GM23248 (cell line): ENCODE results near the gene MEF2B. TPM values are rescaled to one million over a fixed set of nuclear protein-coding genes. Genes with fewer than 3 reads are reported as not detected.

Experiments
- DNase-seq: peaks from one replicate; pipeline ENCODE4 v3.0.0-alpha.2; 2015
- H2AFZ ChIP-seq: fragments of 200-600 bp; sonication (generic); 2 replicates; pipeline ENCODE4 v1.6.1; 2016; ENCODE audit warnings: antibody characterized with exemption
- H3F3A ChIP-seq: fragments of 200-600 bp; sonication (generic); 2 replicates; pipeline ENCODE4 v1.6.1; 2016; ENCODE audit warnings: mild to moderate bottlenecking, antibody characterized with exemption, mixed run types; ENCODE audit not compliant: insufficient read depth
- H3K27ac ChIP-seq: fragments of 200-600 bp; sonication (generic); 2 replicates; pipeline ENCODE4 v1.5.1; 2016; ENCODE audit warnings: mild to moderate bottlenecking
- H3K27me3 ChIP-seq: fragments of 200-600 bp; sonication (generic); replicated peaks from 2 replicates; pipeline ENCODE4 v1.6.1; 2016; ENCODE audit warnings: mild to moderate bottlenecking; ENCODE audit not compliant: insufficient read depth
- H3K36me3 ChIP-seq: fragments of 200-600 bp; sonication (generic); 2 replicates; pipeline ENCODE4 v1.6.1; 2016; ENCODE audit warnings: low read depth, mild to moderate bottlenecking
- H3K4me1 ChIP-seq: fragments of 200-600 bp; sonication (generic); 2 replicates; pipeline ENCODE4 v1.6.1; 2016; ENCODE audit warnings: mild to moderate bottlenecking; ENCODE audit not compliant: insufficient read depth
- H3K4me2 ChIP-seq: fragments of 200-600 bp; sonication (generic); one replicate; pipeline ENCODE4 v1.6.1; 2016; ENCODE audit warnings: mild to moderate bottlenecking; ENCODE audit not compliant: unreplicated experiment
- H3K4me3 ChIP-seq: fragments of 200-600 bp; sonication (generic); 2 replicates; pipeline ENCODE4 v1.5.1; 2016; ENCODE audit warnings: mild to moderate bottlenecking
- H3K79me2 ChIP-seq: fragments of 200-600 bp; sonication (generic); 2 replicates; pipeline ENCODE4 v1.6.1; 2016; ENCODE audit warnings: mild to moderate bottlenecking; ENCODE audit not compliant: insufficient read depth
- H3K9ac ChIP-seq: fragments of 200-600 bp; sonication (generic); 2 replicates; pipeline ENCODE4 v1.6.1; 2016; ENCODE audit warnings: mild to moderate bottlenecking
- H3K9me2 ChIP-seq: fragments of 200-600 bp; sonication (generic); 2 replicates; pipeline ENCODE4 v1.6.1; 2016; ENCODE audit warnings: mixed run types, mild to moderate bottlenecking, moderate library complexity; ENCODE audit not compliant: insufficient read depth
- H3K9me3 ChIP-seq: fragments of 200-600 bp; sonication (generic); one replicate; pipeline ENCODE4 v1.6.1; 2017; ENCODE audit warnings: low read depth
- H4K20me1 ChIP-seq: fragments of 200-600 bp; sonication (generic); 2 replicates; pipeline ENCODE4 v1.6.0; 2016; ENCODE audit not compliant: insufficient read depth
- EZH2 ChIP-seq: fragments of 200-600 bp; sonication (generic); IDR thresholded peaks from 2 replicates; pipeline ENCODE4 v1.6.1; 2018; ENCODE audit warnings: antibody characterized with exemption, mild to moderate bottlenecking; ENCODE audit not compliant: insufficient read depth, poor library complexity, severe bottlenecking
- EZH2phosphoT487 ChIP-seq: fragments of 200-600 bp; sonication (generic); IDR thresholded peaks from 2 replicates; pipeline ENCODE4 v1.6.1; 2018; ENCODE audit warnings: antibody characterized with exemption, moderate library complexity, mild to moderate bottlenecking, low read depth; ENCODE audit not compliant: insufficient read depth
- WGBS, 2 experiments: methylation state at CpG; one replicate each; pipeline ENCODE4 v1.1.6; 2015 to 2017; ENCODE audit warnings: low lambda C conversion rate in 2 of 2, low coverage in 1 of 2; ENCODE audit errors: missing lambda C conversion rate in 2 of 2; 5-methylcytosine and 5-hydroxymethylcytosine counted together
- in situ Hi-C: fragments of 300-500 bp; cut with MboI; formaldehyde crosslinking; loops from 2 replicates; pipeline ENCODE4 v1.15.0; 2020
- polyA plus RNA-seq: library from polyadenylated mRNA; unstranded; fragments of >200 nt; fragmentation: Nextera tagmentation; extraction: Ambion mirVana; gene quantifications from 2 replicates; pipeline ENCODE4 v1.2.1, GENCODE V29; 2016
- total RNA-seq: library from RNA; depleted of rRNA; stranded (reverse); fragments of >200 nt; shearing (Covaris generic); gene quantifications from 2 replicates; pipeline ENCODE4 v1.2.3, GENCODE V29; 2014

MEF2B gene
- total and polyA plus RNA-seq, 2 experiments from 2014 or later, result 0.20 to 0.22 TPM

DNA sequence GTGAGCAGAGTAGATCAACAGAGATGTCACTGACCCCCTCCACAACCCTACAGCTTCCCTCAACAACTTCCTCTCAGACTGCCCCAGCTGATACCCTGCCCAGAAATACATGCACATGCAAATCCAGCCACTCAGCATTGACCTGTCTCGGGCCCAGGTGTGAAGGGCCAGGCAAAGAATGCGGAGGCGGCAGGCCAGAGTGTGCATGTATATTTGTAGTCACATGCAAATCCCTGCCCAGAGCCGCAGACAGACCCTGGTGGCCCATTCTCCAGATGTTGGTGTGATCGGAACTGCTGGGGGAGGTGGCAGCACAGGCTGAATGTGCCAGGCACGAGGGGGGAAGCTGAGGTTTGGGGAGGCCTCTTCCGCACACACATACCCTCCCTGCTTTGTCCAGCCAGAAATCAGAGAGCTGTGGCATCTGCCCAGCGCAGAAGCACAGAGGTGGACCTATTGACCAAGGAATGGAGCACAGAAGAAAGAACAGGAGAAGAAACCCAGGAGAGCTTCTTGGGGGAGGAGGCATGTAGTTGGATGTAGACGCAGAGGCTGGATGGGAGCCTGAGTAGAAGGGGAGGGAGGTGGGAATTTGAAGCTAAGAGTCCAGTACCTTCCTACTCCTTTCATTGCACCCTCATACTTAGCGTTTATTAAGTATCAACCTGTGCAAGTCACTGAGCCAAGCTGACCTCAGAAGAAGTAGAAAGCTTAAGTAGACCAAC lies 14.4 kb downstream of the MEF2B start:
- H3K27me3 ChIP-seq, result no peaks in the 10 kb centered on the region
- H3K36me3 ChIP-seq, result no peaks in the 10 kb centered on the region
- in situ Hi-C loops, result no loop called here
- DNase-seq, result no peak
- H3K9me3 ChIP-seq, result no peaks in the 10 kb centered on the region
- H3K79me2 ChIP-seq, result no peaks in the 10 kb centered on the region
- no peaks in the 10 kb centered on the region for H3K9me2 ChIP-seq
- TF ChIP-seq EZH2 (no peak), EZH2phosphoT487 (no peak)
- H2AFZ ChIP-seq, result no peak overlapping the region
- no peak overlapping the region for H3K9ac ChIP-seq
- no peaks in the 10 kb centered on the region for H3F3A ChIP-seq
- H3K4me2 ChIP-seq, result no peak overlapping the region
- H3K4me3 ChIP-seq, result no peak overlapping the region
- H4K20me1 ChIP-seq, result no peaks in the 10 kb centered on the region
- no peak overlapping the region for H3K27ac ChIP-seq
- H3K4me1 ChIP-seq, result no peaks in the 10 kb centered on the region
- 92 to 96% methylated on average over 10 of the region's 10 CpGs for WGBS, 2 experiments

DNA sequence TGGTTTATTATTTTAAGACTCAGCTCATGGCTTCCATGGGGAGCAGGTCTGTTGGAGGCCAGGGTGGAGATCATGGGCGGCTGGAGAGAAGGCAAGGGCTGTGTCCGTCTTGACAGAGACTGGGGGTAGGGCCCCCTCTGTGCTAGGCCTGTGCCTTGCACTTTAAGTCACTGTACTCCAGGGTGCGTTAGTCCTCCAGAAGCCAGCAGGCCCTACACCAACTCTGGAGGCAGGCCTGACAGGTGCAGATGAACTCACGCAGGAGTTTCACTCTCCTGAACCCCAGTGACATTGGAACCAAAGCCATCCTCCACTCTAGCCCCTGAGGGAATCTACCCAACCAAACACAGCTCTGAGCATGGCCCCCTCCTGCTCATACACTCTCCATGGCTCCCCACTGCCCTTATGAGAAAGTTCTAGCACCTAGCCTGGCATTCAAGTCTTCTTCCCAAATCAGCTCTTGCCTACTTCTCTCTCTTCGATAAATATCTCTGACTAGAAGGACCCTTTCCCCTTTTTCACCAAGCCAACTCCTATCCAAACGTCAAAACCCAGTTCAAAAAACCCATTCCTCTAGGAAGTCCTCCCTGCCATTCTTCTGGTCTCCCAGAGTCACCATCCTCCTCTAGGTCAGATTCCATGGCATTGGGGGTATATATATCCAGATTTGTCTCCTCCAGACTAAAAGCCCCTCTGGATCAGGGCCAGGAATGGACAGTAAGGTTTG lies 15.1 kb downstream of the MEF2B start:
- DNase-seq, result no peak
- in situ Hi-C loops, result no loop called here
- H3F3A ChIP-seq, result no peaks in the 10 kb centered on the region
- no peaks in the 10 kb centered on the region for H3K4me1 ChIP-seq
- H3K9me2 ChIP-seq, result no peaks in the 10 kb centered on the region
- no peaks in the 10 kb centered on the region for H4K20me1 ChIP-seq
- H3K4me2 ChIP-seq, result no peak overlapping the region
- no peak overlapping the region for H2AFZ ChIP-seq
- no peak overlapping the region for H3K4me3 ChIP-seq
- WGBS, 2 experiments, result 83 to 94% methylated on average over 6 of the region's 6 CpGs
- H3K9me3 ChIP-seq, result no peaks in the 10 kb centered on the region
- H3K79me2 ChIP-seq, result no peaks in the 10 kb centered on the region
- H3K36me3 ChIP-seq, result no peaks in the 10 kb centered on the region
- TF ChIP-seq EZH2 (no peak), EZH2phosphoT487 (no peak)
- H3K27ac ChIP-seq, result no peak overlapping the region
- no peak overlapping the region for H3K9ac ChIP-seq
- no peaks in the 10 kb centered on the region for H3K27me3 ChIP-seq

DNA sequence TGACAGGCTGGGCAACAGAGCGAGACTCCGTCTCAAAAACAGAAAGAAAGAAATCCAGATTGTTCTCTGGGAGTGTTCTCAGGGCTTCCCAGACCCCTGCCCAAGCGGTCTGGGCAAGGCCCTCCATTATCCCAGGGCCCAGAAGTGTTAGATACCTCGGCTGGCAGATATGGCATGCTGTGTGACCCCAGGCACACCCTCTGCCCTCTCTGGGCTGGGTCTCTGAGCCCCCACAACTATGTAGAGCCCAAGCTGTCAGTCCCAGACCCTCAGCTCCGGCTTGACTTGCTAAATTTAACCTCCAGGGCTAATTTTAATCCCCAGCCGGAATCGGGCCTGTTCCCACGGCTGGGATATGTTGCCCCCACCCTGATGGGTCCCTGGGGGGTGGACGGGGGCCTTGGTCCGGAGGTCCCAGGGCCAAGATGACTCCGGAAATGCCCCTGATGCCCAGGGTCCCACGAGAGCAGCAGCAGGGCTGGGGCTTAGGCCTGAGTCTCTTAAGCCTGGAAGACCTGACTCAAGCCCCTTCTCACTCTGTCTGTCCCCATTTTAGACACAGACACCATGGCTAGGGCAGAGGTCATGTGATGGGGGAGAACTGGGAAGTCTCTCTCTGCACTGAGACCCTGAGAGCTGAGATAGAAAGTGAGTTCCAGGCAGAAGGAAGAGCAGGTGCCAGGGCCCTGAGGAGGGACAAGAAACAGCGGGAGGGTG lies 17.2 kb downstream of the MEF2B start:
- H3K36me3 ChIP-seq, result no peaks in the 10 kb centered on the region
- H3K9me3 ChIP-seq, result no peaks in the 10 kb centered on the region
- no peaks in the 10 kb centered on the region for H3F3A ChIP-seq
- H3K4me2 ChIP-seq, result no peak overlapping the region
- no peaks in the 10 kb centered on the region for H3K9me2 ChIP-seq
- H3K4me1 ChIP-seq, result no peaks in the 10 kb centered on the region
- no peak for DNase-seq
- no peaks in the 10 kb centered on the region for H4K20me1 ChIP-seq
- H3K79me2 ChIP-seq, result no peaks in the 10 kb centered on the region
- no peak overlapping the region for H3K27ac ChIP-seq
- H3K27me3 ChIP-seq, result no peaks in the 10 kb centered on the region
- TF ChIP-seq EZH2phosphoT487 (no peak), EZH2 (no peak)
- no peak overlapping the region for H2AFZ ChIP-seq
- in situ Hi-C loops, result no loop called here
- no peak overlapping the region for H3K9ac ChIP-seq
- H3K4me3 ChIP-seq, result no peak overlapping the region
- WGBS, 2 experiments, result 84 to 85% methylated on average over 10 to 13 of the region's 13 CpGs

DNA sequence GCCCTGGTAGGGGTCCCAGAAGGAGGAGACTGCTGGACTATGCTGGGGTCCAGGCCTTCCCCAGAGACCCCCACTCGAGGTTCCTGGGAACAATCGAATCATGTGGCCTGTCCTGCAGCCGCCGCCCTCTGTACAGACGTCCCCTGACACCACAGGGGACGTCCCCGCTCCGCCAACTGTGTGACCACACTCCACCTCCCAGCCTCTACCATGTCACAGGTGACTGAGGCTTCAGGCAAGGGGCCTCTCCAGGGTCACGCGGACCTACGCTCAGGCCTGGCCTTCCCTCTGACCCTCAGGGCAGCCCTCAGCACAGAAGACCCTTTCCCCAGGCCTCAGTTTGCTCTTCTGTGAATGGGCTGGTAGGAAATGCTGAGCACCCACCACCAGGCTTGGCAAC lies 18.6 kb downstream of the MEF2B start:
- no peaks in the 10 kb centered on the region for H3K9me3 ChIP-seq
- in situ Hi-C loops, result no loop called here
- H3K27ac ChIP-seq, result no peak overlapping the region
- no peaks in the 10 kb centered on the region for H4K20me1 ChIP-seq
- DNase-seq, result no peak
- WGBS, 2 experiments, result 73 to 77% methylated on average over 10 to 11 of the region's 11 CpGs
- no peak overlapping the region for H3K9ac ChIP-seq
- H3K79me2 ChIP-seq, result no peaks in the 10 kb centered on the region
- no peak overlapping the region for H3K4me2 ChIP-seq
- H3K4me1 ChIP-seq, result no peaks in the 10 kb centered on the region
- no peaks in the 10 kb centered on the region for H3F3A ChIP-seq
- H3K4me3 ChIP-seq, result no peak overlapping the region
- H3K36me3 ChIP-seq, result no peaks in the 10 kb centered on the region
- H2AFZ ChIP-seq, result no peak overlapping the region
- TF ChIP-seq EZH2phosphoT487, result no peak
- TF ChIP-seq EZH2, result no peak
- H3K9me2 ChIP-seq, result no peaks in the 10 kb centered on the region
- H3K27me3 ChIP-seq, result no peaks in the 10 kb centered on the region
